ENCODE results near the gene UBA1.

The UBA1 gene

DNA sequence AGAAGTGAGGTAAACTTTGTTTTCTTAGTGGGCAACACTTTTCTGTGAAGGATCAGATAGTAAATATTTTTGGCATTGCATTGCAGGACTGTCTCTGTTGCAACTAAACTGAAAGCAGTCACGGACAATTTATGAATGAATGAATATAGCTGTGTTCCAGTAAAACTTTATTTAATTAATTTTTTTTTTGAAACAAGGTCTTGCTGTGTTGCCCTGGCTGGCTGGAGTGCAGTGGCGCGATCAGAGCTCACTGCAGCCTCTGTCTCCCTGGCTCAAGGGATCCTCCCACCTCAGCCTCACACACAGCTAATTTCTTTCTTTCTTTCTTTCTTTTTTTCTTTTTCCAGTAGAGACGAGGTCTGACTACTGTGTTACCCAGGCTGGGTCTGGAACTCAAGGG lies 32.8 kb upstream of the UBA1 start:
- no peak for DNase-seq (ENCODE audit: low spot score)
- Mint-ChIP-seq H3K9me3 (no peaks in the 10 kb centered on the region), H3K27ac (no peak overlapping the region), H3K4me3 (no peak overlapping the region), H3K4me1 (ENCODE audit: low read depth) (no peaks in the 10 kb centered on the region), H3K27me3 (ENCODE audit: low read depth) (no peaks in the 10 kb centered on the region), H3K36me3 (ENCODE audit: low read depth) (peaks cover 38% of the 10 kb centered on the region)

DNA sequence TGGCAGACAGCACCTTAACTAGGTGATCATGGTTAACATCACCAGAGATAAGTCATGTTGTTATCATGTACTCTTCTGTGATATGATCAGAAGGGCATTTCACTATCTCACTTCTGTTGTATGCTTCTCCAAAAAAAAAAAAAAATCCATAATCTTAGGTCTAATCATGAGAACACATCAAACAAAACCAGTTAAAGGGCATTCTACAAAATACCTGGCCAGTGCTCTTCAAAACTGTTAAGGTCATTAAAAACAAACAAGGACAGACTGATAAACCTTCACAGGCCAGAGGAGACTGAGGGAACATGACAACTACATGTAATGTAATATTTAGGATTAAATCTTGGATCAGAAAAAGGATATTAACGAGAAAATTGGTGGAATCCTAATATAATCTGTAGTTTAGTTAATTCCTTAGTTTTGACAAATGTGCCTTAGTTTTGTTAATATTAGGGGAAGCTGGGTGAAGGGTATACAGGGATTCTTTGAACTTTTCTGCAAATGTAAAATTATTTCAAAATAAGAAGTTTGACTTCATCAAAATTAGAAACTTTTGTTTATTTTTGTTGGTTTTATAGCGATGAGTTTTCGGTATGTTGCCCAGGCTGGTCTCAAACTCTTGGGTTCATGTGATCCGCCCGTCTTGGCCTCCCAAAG lies 30.6 kb upstream of the UBA1 start:
- Mint-ChIP-seq H3K36me3 (ENCODE audit: low read depth) (peaks cover 24% of the 10 kb centered on the region), H3K9me3 (no peaks in the 10 kb centered on the region), H3K4me1 (ENCODE audit: low read depth) (no peaks in the 10 kb centered on the region), H3K27ac (no peak overlapping the region), H3K4me3 (no peak overlapping the region), H3K27me3 (ENCODE audit: low read depth) (no peaks in the 10 kb centered on the region)
- DNase-seq (ENCODE audit: low spot score): no peak

DNA sequence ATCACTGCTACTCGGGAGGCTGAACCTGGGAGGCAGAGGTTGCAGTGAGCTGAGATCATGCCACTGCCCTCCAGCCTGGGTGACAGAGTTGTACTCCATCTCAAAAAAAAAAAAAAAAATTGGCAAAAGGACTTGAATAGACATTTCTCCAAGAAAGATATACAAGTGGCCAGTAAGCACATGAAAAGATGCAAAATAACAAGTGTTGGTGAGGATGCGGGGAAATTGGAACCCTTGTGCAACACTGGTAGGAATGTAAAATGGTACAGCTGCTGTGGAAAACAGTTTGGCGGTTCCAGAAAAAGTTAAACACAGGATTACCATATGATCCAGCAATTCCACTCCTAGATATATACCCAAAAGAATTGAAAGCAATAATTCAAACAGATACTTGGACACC lies 29.2 kb upstream of the UBA1 start:
- Mint-ChIP-seq H3K4me3 (no peak overlapping the region), H3K4me1 (ENCODE audit: low read depth) (no peaks in the 10 kb centered on the region), H3K27me3 (ENCODE audit: low read depth) (no peaks in the 10 kb centered on the region), H3K27ac (no peak overlapping the region), H3K36me3 (ENCODE audit: low read depth) (peaks cover 19% of the 10 kb centered on the region), H3K9me3 (no peaks in the 10 kb centered on the region)
- no peak for DNase-seq (ENCODE audit: low spot score)

DNA sequence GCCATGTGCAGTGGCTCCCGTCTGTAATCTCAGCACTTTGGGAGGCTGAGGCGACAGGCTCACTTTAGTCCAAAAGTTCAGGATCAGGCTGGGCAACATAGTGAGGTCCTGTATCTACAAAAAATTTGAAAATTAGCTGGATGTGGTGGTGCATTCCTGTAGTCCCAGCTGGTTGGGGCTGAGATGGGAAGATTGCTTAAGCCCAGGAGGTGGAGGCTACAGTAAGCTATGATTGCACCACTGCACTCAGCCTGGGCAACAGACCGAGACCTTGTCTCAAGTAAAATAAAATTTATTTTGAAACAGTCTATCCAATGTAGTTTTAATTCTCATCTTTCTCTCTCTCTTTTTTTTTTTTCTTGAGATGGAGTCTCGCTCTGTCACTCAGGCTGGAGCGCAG lies 27.5 kb upstream of the UBA1 start:
- no peaks in the 10 kb centered on the region for H3K27me3 Mint-ChIP-seq (ENCODE audit: low read depth)
- no peak overlapping the region for H3K27ac Mint-ChIP-seq
- H3K9me3 Mint-ChIP-seq: no peaks in the 10 kb centered on the region
- H3K36me3 Mint-ChIP-seq (ENCODE audit: low read depth): peaks cover 17% of the 10 kb centered on the region
- no peak overlapping the region for H3K4me3 Mint-ChIP-seq
- H3K4me1 Mint-ChIP-seq (ENCODE audit: low read depth): no peaks in the 10 kb centered on the region
- no peak for DNase-seq (ENCODE audit: low spot score)

DNA sequence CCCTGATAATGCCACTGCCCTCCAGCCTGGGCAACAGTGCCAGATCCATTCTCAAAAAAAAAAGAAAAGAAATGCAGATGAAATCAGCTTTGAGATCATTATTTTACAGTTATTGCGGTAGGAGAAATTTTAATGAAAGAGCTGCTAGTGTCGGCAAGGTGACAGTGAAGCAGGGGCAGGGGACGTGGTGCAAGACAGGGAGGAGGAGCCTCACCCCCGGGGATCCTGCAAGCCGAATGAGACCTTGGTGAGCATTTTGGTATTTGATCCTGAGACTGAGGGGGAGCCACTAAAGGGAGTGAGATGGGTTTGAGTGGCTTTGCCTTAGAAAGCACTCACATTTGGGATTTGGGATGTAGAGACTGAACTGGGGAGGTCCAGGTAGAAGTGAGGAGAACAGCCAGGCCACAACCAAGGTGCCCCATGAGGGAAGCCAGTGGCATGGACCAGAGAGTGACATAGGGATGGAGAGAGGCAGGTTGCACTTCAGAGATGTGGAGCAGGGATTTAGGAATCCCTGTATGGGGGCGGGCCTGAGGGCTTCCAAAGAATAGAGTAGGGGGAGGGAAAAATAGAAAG lies 25.0 kb upstream of the UBA1 start:
- Mint-ChIP-seq H3K4me1 (ENCODE audit: low read depth) (no peaks in the 10 kb centered on the region), H3K36me3 (ENCODE audit: low read depth) (peaks cover 20% of the 10 kb centered on the region), H3K27ac (no peak overlapping the region), H3K9me3 (no peaks in the 10 kb centered on the region), H3K27me3 (ENCODE audit: low read depth) (no peaks in the 10 kb centered on the region), H3K4me3 (no peak overlapping the region)
- DNase-seq (ENCODE audit: low spot score): no peak

DNA sequence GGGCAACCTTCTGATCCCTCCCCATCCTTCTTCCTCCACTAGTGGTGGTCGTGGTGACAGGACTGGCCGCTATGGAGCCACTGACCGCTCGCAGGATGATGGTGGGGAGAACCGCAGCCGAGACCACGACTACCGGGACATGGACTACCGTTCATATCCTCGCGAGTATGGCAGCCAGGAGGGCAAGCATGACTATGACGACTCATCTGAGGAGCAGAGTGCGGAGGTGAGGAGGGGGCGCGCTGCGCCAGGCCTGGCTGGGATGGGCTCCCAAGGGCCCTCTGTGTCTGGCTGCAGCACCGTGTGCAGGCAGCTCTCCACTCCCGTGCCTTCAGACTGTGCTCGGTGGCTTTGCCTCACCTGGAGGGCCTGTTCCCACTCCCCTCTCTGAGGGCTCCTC lies 24.4 kb upstream of the UBA1 start:
- no peak overlapping the region for H3K4me3 Mint-ChIP-seq
- no peaks in the 10 kb centered on the region for H3K4me1 Mint-ChIP-seq (ENCODE audit: low read depth)
- peaks cover 18% of the 10 kb centered on the region for H3K36me3 Mint-ChIP-seq (ENCODE audit: low read depth)
- H3K9me3 Mint-ChIP-seq: no peaks in the 10 kb centered on the region
- DNase-seq (ENCODE audit: low spot score): no peak
- no peaks in the 10 kb centered on the region for H3K27me3 Mint-ChIP-seq (ENCODE audit: low read depth)
- H3K27ac Mint-ChIP-seq: no peak overlapping the region

DNA sequence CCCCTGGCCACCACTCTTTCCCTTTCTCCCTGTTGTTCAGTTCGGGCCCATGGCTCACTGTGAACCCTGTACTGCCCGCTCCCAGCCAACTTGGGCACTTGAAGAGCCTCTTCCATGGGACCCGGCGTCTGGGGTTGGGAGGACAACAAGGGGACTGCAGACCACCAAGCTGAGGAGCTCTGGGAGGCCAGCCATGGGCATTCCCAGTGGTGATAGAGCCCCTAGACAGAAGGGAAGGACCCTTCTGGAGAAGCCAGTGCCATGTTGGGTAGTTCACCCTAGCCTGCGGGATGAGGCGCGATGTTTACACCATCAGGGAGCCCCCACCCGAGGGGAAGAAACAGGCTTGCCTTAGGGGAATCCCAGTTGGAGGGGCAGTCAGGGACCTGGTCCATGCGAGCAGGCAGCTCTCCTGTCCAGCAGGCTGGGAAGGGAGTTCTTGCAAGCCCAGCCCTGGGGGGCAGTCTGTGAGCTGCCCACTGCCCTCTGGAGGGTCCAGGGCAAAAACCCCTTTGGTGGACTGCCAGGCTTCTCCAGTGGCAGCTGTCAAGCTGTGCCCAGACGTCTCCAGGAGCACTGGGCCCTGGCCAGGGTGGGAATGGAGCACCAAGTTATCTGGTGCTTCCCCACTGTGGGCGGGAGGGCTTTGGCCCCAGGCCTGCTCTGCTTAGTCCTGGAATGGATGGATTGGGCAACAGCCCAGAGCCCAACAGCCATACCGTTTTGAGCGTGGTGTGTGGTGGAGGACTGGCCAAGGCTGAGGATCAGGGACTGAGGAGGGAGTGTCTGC lies 23.7 kb upstream of the UBA1 start:
- H3K27ac Mint-ChIP-seq: no peak overlapping the region
- no peaks in the 10 kb centered on the region for H3K4me1 Mint-ChIP-seq (ENCODE audit: low read depth)
- H3K27me3 Mint-ChIP-seq (ENCODE audit: low read depth): no peaks in the 10 kb centered on the region
- H3K36me3 Mint-ChIP-seq (ENCODE audit: low read depth): peaks cover 11% of the 10 kb centered on the region
- H3K4me3 Mint-ChIP-seq: no peak overlapping the region
- no peaks in the 10 kb centered on the region for H3K9me3 Mint-ChIP-seq
- DNase-seq (ENCODE audit: low spot score): no peak

DNA sequence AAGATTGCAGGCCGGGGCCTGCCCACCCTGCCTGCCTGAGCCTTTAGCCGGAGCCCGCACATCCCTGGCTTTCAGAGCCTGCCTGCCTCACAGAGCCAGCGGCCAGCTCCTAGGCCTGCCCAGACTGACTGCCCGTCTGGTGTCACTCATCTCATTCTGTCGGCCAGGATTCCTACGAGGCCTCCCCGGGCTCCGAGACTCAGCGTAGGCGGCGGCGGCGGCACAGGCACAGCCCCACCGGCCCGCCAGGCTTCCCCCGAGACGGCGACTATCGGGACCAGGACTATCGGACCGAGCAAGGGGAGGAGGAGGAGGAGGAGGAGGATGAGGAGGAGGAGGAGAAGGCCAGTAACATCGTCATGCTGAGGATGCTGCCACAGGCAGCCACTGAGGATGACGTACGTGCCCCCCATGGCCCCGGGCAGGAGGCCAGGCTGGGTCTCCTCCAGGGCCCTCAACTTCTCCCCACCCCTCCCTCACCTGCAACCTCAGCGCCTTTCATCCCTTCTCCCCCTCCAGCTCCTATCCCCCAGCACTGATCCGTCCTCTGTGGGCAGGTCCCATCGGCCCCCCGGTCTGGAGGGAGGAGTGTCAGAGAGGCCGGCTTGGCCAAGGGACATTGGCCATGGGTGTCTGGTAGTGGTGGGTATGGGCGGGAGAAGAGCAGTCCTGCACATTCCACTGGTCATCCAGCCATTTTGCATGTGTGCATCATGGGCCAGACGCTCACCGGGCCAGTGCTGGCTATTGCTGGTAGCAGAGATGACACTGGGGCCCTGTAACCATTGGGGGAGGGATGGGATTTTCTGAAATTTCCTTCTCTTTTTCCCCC lies 22.6 kb upstream of the UBA1 start:
- Mint-ChIP-seq H3K4me1 (ENCODE audit: low read depth) (no peaks in the 10 kb centered on the region), H3K36me3 (ENCODE audit: low read depth) (peaks cover 12% of the 10 kb centered on the region), H3K27ac (no peak overlapping the region), H3K4me3 (no peak overlapping the region), H3K9me3 (no peaks in the 10 kb centered on the region), H3K27me3 (ENCODE audit: low read depth) (no peaks in the 10 kb centered on the region)
- DNase-seq (ENCODE audit: low spot score): no peak

DNA sequence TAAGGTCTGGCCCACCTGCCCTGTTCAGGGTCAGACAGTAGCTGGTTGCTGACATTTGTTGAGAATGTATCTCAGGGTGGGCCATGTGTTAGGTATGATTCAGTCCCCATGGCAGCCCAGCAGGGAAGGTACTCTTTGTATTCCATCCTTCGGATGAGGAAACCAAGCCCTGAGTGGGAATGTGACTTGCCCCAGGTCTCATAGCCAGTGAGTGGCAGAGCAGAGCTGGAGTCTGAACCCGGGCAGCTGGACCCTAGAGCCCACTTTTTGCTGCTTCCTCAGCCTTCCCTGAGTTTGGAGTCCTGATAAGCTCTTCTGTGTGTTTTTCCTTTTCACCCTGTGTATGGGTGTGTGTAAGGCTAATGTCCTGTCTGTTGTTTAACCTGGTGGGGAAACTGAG lies 21.6 kb upstream of the UBA1 start:
- Mint-ChIP-seq H3K4me3 (no peak overlapping the region), H3K9me3 (no peaks in the 10 kb centered on the region), H3K27me3 (ENCODE audit: low read depth) (no peaks in the 10 kb centered on the region), H3K27ac (no peak overlapping the region), H3K4me1 (ENCODE audit: low read depth) (peaks cover 1% of the 10 kb centered on the region), H3K36me3 (ENCODE audit: low read depth) (peaks cover 15% of the 10 kb centered on the region)
- no peak for DNase-seq (ENCODE audit: low spot score)

DNA sequence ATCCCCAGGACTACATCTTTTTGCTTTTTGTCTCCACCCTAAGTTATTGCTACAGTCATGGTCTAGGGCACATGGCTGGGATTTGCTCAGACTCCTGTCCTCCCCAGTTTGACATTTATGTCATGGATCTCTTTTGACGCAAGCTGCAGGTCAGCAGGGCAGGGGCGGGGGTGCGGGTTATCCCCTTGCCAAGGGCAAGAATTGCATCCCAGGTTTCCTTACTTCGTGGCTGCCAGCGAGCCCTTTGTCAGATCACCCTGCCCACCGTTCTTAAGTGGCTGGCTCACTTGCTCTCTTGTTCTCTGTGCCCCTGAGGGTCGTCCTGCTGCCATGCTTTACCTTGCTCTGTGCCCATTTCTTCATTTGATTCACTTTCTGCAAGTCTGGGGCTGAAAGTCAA lies 21.1 kb upstream of the UBA1 start:
- Mint-ChIP-seq H3K27ac (no peak overlapping the region), H3K36me3 (ENCODE audit: low read depth) (peaks cover 15% of the 10 kb centered on the region), H3K4me1 (ENCODE audit: low read depth) (peaks cover 1% of the 10 kb centered on the region), H3K9me3 (no peaks in the 10 kb centered on the region), H3K27me3 (ENCODE audit: low read depth) (no peaks in the 10 kb centered on the region), H3K4me3 (no peak overlapping the region)
- no peak for DNase-seq (ENCODE audit: low spot score)

DNA sequence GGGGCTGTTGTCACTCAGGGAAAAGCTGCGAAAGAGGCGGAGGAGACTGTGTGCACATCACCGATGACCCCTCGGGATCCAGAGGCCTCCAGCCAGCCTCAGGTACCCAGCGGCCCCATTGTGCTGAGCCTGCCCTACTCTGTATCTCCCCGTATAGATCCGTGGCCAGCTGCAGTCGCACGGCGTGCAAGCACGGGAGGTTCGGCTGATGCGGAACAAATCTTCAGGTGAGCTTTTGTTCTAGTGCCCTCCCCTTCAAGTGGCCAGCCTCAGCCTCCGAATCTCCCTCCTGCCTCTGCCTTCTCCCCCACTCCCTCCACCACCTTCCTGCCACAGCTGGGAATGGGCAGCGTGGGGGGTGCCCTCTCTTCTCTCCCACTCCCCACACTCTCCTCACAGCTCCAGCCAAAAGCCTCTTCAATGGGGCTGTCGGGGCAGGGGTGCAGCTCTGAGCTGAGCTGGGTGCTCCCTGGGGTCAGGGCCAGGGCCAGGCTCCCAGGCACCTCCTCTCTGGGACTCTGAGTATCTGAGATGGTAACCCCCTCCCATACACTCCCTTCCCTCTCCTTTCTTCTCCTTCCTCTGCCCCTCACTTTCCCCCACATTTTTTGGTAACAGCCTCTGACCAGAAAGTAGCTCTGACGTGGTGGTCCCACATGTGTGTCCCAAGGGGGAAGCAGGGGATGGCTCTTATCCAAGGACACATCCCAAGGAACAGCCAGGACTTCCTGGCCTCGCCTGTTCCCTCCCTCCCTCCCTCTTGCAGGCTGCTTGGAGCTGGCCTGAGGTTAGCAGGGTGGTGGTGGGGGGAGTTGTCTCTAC lies 20.4 kb upstream of the UBA1 start:
- no peak overlapping the region for H3K4me3 Mint-ChIP-seq
- no peak for DNase-seq (ENCODE audit: low spot score)
- no peaks in the 10 kb centered on the region for H3K9me3 Mint-ChIP-seq
- no peaks in the 10 kb centered on the region for H3K27me3 Mint-ChIP-seq (ENCODE audit: low read depth)
- no peak overlapping the region for H3K27ac Mint-ChIP-seq
- H3K36me3 Mint-ChIP-seq (ENCODE audit: low read depth): peaks cover 20% of the 10 kb centered on the region
- H3K4me1 Mint-ChIP-seq (ENCODE audit: low read depth): peaks cover 1% of the 10 kb centered on the region

DNA sequence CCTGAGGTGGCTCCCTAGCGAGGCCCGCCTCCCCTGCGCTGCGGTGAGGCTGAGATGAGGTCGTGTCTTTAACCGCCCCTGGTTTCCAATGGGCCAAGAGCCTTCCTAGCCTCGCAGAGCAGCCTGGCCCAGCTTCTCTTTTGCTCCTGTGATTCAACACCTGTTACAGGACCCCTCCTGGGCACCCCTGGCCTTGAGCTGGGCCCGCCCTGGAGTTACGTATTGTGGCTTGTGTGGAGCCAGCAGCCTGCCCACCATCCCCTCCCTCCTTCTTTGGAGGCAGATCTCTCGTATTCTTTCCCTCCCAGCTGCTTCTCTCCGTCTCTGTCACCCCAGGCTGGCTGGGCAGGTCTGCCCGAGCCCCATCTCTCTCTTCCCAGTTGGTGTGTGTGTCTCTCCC lies 19.3 kb upstream of the UBA1 start:
- Mint-ChIP-seq H3K27me3 (ENCODE audit: low read depth) (no peaks in the 10 kb centered on the region), H3K36me3 (ENCODE audit: low read depth) (peaks cover 22% of the 10 kb centered on the region), H3K9me3 (no peaks in the 10 kb centered on the region), H3K4me1 (ENCODE audit: low read depth) (peaks cover 1% of the 10 kb centered on the region), H3K27ac (no peak overlapping the region), H3K4me3 (no peak overlapping the region)
- no peak for DNase-seq (ENCODE audit: low spot score)

DNA sequence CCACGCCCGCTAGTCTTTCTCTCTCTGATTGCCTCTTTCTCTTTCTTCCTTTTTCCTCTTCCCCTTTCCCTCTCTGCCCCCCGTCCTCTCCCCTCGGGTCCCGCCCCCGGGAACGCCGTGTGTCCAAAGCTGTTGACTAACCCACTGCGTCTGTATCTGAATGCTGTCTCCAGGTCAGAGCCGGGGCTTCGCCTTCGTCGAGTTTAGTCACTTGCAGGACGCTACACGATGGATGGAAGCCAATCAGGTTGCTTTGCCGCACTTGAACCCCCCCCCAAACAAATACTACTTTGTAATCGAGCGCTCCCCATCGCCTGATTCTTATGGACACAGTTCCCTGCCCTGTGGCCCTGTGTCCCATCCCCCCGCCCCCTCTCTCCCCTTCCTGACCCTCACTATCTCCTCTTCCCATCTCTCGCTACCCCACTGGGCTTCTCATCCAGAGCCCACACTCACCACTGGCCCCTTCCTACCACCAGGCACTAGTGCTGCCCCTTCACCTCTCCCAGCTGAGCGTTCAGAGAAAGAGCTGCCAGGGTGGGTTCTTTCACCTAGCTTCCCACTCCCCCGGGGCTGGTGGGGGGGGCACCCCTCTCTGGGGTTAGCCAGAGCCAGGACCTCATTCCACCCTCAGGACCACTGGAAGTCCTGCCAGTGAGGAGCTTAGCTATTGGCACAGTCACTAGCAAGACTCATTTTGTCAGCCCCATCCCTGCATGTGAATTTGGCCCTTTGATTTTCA lies 18.6 kb upstream of the UBA1 start:
- Mint-ChIP-seq H3K9me3 (no peaks in the 10 kb centered on the region), H3K36me3 (ENCODE audit: low read depth) (peaks cover 22% of the 10 kb centered on the region), H3K27me3 (ENCODE audit: low read depth) (no peaks in the 10 kb centered on the region), H3K4me1 (ENCODE audit: low read depth) (peaks cover 1% of the 10 kb centered on the region), H3K27ac (no peak overlapping the region), H3K4me3 (no peak overlapping the region)
- DNase-seq (ENCODE audit: low spot score): no peak

All from T-helper 2 cell treated with Interferon-gamma antibody and Interleukin-4, amounts not matched to agents 5 μg/mL and 100 μg/mL, for 36 hours (primary cell).